ENCODE measurements around the gene POLR2B. TPM values are rescaled to one million over a fixed set of nuclear protein-coding genes. Genes with fewer than 3 reads are reported as not detected.

POLR2B gene
- total RNA-seq, 1 donor from 2014 or later: 135 TPM

- no peaks in the 10 kb centered on the region for H3K27me3 Mint-ChIP-seq (ENCODE audit: unreplicated experiment)
- TF ChIP-seq CTCF (IDR thresholded peaks at IDR 0.05; ENCODE audit: partially characterized antibody, unreplicated experiment): no peak
- no peak overlapping the region for H3K27ac Mint-ChIP-seq (ENCODE audit: unreplicated experiment)
- peaks cover 3% of the 10 kb centered on the region for H3K4me1 Mint-ChIP-seq (ENCODE audit: low read depth, unreplicated experiment)
- no peak for DNase-seq
- no peak overlapping the region for H3K4me3 Mint-ChIP-seq (ENCODE audit: unreplicated experiment)
- H3K36me3 Mint-ChIP-seq (ENCODE audit: unreplicated experiment): no peaks in the 10 kb centered on the region
- H3K9me3 Mint-ChIP-seq (ENCODE audit: unreplicated experiment): no peaks in the 10 kb centered on the region
Measured at GRCh38 chr4:57061395-57061794, 82.7 kb downstream of the POLR2B start.

- TF ChIP-seq CTCF (IDR thresholded peaks at IDR 0.05; ENCODE audit: partially characterized antibody, unreplicated experiment): no peak
- no peaks in the 10 kb centered on the region for H3K9me3 Mint-ChIP-seq (ENCODE audit: unreplicated experiment)
- no peaks in the 10 kb centered on the region for H3K27me3 Mint-ChIP-seq (ENCODE audit: unreplicated experiment)
- no peak overlapping the region for H3K4me3 Mint-ChIP-seq (ENCODE audit: unreplicated experiment)
- peaks cover 6% of the 10 kb centered on the region for H3K4me1 Mint-ChIP-seq (ENCODE audit: low read depth, unreplicated experiment)
- no peaks in the 10 kb centered on the region for H3K36me3 Mint-ChIP-seq (ENCODE audit: unreplicated experiment)
- H3K27ac Mint-ChIP-seq (ENCODE audit: unreplicated experiment): no peak overlapping the region
- no peak for DNase-seq
Measured at GRCh38 chr4:57063518-57063917, 84.8 kb downstream of the POLR2B start.

GRCh38 chr4:57064120-57064519 is 85.4 kb downstream of the POLR2B start:
- peaks cover 7% of the 10 kb centered on the region for H3K4me1 Mint-ChIP-seq (ENCODE audit: low read depth, unreplicated experiment)
- H3K9me3 Mint-ChIP-seq (ENCODE audit: unreplicated experiment): no peaks in the 10 kb centered on the region
- DNase-seq: no peak
- H3K27me3 Mint-ChIP-seq (ENCODE audit: unreplicated experiment): peaks cover 1% of the 10 kb centered on the region
- no peak for TF ChIP-seq CTCF (IDR thresholded peaks at IDR 0.05; ENCODE audit: partially characterized antibody, unreplicated experiment)
- no peaks in the 10 kb centered on the region for H3K36me3 Mint-ChIP-seq (ENCODE audit: unreplicated experiment)
- H3K4me3 Mint-ChIP-seq (ENCODE audit: unreplicated experiment): no peak overlapping the region
- no peak overlapping the region for H3K27ac Mint-ChIP-seq (ENCODE audit: unreplicated experiment)

GRCh38 chr4:57064811-57065711 is 86.4 kb downstream of the POLR2B start:
- Mint-ChIP-seq H3K4me3 (ENCODE audit: unreplicated experiment) (no peak overlapping the region), H3K4me1 (ENCODE audit: low read depth, unreplicated experiment) (peaks cover 7% of the 10 kb centered on the region), H3K36me3 (ENCODE audit: unreplicated experiment) (no peaks in the 10 kb centered on the region), H3K9me3 (ENCODE audit: unreplicated experiment) (no peaks in the 10 kb centered on the region), H3K27me3 (ENCODE audit: unreplicated experiment) (peaks cover 2% of the 10 kb centered on the region), H3K27ac (ENCODE audit: unreplicated experiment) (no peak overlapping the region)
- no peak for TF ChIP-seq CTCF (IDR thresholded peaks at IDR 0.05; ENCODE audit: partially characterized antibody, unreplicated experiment)
- no peak for DNase-seq
